HG03025 (cell line): ENCODE results near the gene IL15.
A peak's percentile ranks its signal among the peaks of the same experiment; 100 is the strongest.
"Not testable (repeated sequence)": the region's sequence is repeated elsewhere in the genome, so short reads cannot be mapped to it uniquely, and the experiment has no call there.

Source experiments
- ATAC-seq: cut with Tn5 transposase; IDR thresholded peaks from one replicate; pipeline ENCODE4 v1.9.1; 2021; ENCODE audit warnings: mild to moderate bottlenecking, moderate library complexity; ENCODE audit not compliant: unreplicated experiment, low FRiP score

IL15 gene

GRCh38 chr4:141636082-141636770 is at the start of gene IL15:
TSS of gene IL15 (plus strand) at chr4:141636583. CDS start at chr4:141719465, 82,882 bp downstream.
- peak; percentile 66 for ATAC-seq

GRCh38 chr4:141587897-141588296 is 48.5 kb upstream of the IL15 start:
- ATAC-seq, result no peak

- ATAC-seq, result no peak
These were observed 40.9 kb upstream of the IL15 start for GRCh38 chr4:141595531-141595930.

- no peak for ATAC-seq
These were observed 36.5 kb upstream of the IL15 start for GRCh38 chr4:141599853-141600252.

- not testable (repeated sequence) for ATAC-seq
These were observed 31.7 kb upstream of the IL15 start for GRCh38 chr4:141604683-141605082.

- no peak for ATAC-seq
These were observed 30.9 kb upstream of the IL15 start for GRCh38 chr4:141605425-141605856.

- no peak for ATAC-seq
These were observed 27.1 kb upstream of the IL15 start for GRCh38 chr4:141609243-141609642.

- no peak for ATAC-seq
These were observed 26.0 kb upstream of the IL15 start for GRCh38 chr4:141610365-141610764.

GRCh38 chr4:141614878-141615586 is 21.4 kb upstream of the IL15 start:
- no peak for ATAC-seq

- not testable (repeated sequence) for ATAC-seq
These were observed 20.8 kb upstream of the IL15 start for GRCh38 chr4:141615587-141615918.

GRCh38 chr4:141620715-141621114 is 15.7 kb upstream of the IL15 start:
- ATAC-seq, result no peak

- no peak for ATAC-seq
These were observed 11.4 kb upstream of the IL15 start for GRCh38 chr4:141625023-141625422.

- no peak for ATAC-seq
These were observed 5.5 kb upstream of the IL15 start for GRCh38 chr4:141630854-141631253.

GRCh38 chr4:141635736-141636081 is 674 bp upstream of the IL15 start:
- ATAC-seq, result peak; percentile 43

GRCh38 chr4:141636771-141637460 is 533 bp downstream of the IL15 start:
- peak; percentile 50 for ATAC-seq

GRCh38 chr4:141637565-141637964 is 1.2 kb downstream of the IL15 start:
- ATAC-seq, result no peak

GRCh38 chr4:141638230-141638629 is 1.8 kb downstream of the IL15 start:
- no peak for ATAC-seq

- no peak for ATAC-seq
These were observed 4.3 kb downstream of the IL15 start for GRCh38 chr4:141640696-141641095.

- no peak for ATAC-seq
These were observed 5.7 kb downstream of the IL15 start for GRCh38 chr4:141642063-141642462.

GRCh38 chr4:141642711-141643110 is 6.3 kb downstream of the IL15 start:
- no peak for ATAC-seq

GRCh38 chr4:141643557-141643956 is 7.2 kb downstream of the IL15 start:
- ATAC-seq, result no peak
